ENCODE results near the gene APOD.
"Not testable (repeated sequence)": the region's sequence is repeated elsewhere in the genome, so short reads cannot be mapped to it uniquely, and the experiment has no call there.

Gene APOD

GRCh38 chr3:195583831-195584542 lies at the start of gene APOD:
TSS of gene APOD (minus strand) at chr3:195583940. CDS start at chr3:195579461, 4,479 bp downstream.
- DNase-seq (ENCODE audit: low spot score) = no peak

- DNase-seq (ENCODE audit: low spot score) = not testable (repeated sequence)
These were observed 49.6 kb upstream of the APOD start for GRCh38 chr3:195633351-195633750.

GRCh38 chr3:195632501-195633185 lies 48.9 kb upstream of the APOD start:
- not testable (repeated sequence) for DNase-seq (ENCODE audit: low spot score)

DNA sequence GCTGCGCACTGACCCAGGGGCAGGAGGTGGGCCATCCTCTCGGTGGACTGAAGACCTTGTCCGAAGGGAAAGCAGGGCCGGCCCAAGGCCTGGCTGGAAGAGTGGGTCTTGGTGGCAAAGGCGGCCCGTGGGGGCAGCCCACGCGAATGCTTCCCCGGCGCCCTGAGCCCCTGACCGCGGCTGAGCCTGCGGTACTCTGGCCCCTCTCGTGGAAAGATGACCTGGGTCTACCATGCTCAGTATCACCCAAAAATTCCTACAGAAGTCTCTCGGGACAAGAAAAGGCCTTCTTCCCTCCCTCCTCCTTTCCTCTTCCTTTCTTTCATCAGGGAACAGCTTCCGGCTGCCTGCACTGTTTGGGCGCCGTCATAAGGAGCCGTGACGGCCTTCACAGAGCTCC lies 48.3 kb upstream of the APOD start:
- not testable (repeated sequence) for DNase-seq (ENCODE audit: low spot score)

DNA sequence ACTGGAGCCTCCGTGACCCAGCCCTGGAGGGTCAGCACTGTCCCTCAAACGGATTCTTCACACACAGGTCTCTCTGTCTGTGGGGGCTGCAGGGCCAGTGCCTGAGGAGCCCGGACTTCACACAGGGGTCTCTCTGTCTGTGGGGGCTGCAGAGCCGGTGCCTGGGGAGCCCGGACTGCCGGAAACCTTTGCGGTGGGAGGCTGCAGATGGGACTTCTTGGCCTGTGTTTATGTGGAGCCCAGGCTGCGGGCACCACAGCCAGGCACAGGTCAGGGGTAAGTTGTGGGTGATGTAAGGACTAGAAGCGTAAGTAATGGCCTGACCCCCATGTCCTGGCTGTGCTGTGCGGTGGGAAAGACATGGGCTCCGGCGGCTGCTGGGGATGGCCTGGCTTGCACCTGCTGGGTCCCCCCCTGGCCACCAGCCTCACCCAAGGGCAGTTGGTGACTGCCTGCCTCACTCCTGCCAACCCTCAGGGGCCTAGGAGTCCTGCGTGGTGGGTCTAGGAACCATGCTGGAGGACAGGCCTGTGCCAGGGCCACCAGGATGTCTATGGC lies 47.3 kb upstream of the APOD start:
- DNase-seq (ENCODE audit: low spot score) = not testable (repeated sequence)

DNA sequence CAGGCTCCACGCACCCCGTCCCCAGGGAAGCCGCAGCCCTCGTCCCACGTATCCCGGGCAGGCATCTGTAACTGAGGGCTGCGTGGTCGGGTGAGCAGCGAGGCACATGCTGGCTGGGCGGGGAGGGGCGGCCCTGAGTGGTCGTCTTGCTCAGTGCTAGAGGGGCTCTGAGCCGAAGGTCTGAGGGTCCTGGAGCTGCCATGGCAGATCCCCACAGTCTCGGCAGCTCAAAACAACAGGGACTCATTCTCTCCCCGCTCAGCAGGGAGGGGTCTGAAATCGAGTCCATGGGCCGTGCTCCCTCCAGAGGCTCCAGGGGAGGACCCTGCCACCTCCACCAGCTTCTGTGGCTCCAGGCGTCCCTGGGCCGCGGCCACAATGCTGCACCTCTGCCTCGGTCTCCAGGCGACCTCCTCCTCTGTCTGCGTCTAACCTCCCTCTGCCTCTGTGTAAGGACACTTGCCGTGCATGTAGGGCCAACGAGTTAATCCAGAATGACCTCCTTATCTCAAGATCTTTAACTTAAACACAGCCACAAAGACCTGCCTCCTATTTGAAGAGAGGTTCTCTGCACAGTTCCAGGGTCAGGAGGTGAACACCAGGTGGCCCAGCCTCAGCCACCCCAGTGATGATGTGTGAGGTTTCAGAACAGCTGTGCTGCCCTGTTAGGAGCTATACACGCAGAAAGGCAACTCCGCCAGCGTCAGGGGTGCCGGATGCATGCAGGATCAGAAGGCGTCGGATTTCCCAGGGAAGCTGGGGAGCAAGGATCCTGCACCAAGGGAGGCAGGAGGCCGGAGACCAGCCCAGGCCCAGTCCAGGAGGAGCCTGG lies 46.6 kb upstream of the APOD start:
- not testable (repeated sequence) for DNase-seq (ENCODE audit: low spot score)

- DNase-seq (ENCODE audit: low spot score) = not testable (repeated sequence)
These were observed 45.9 kb upstream of the APOD start for GRCh38 chr3:195629682-195630081.

GRCh38 chr3:195628386-195628920 lies 44.7 kb upstream of the APOD start:
- not testable (repeated sequence) for DNase-seq (ENCODE audit: low spot score)

DNA sequence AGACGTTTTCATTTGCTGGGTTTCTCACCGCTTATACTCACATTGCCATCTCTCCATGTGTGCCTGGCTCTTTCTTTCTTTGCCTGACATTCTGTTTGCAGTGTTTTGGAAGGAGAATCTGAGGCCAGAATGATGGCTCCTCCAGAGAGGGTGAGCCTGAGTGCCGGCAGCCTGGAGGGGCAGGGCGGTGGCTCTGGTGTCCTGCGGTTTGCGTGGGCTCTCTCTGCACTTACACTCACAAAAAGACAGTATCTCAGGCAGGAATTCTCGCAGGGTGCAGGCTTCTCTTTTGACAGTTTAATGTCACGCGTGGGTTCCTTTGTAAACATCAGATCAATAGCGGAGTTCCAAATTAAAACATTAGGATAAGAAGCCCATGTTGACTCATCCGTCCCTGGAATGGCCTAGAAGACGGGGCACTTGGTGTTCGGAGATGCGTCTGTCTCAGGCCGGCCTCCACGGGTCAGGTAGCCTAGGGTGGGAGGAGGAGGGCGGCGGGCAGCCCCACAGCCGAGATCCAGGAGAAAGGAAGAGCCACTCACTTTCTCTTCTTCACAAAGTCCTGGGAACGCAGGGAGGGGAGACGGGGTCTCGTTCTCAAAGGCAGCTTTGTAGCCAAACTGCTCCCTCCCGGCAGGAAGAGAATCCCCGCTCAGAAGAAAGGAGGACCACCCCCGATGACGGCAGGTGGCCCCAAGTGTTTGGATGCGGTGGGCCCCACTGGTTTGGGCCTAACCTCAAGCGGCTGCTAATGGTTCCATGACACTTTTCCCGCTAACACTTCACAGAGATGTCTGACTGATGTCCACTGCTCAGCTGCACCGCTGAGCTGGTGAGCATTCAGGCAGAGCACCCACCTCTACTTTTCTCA lies 44.0 kb upstream of the APOD start:
- not testable (repeated sequence) for DNase-seq (ENCODE audit: low spot score)

GRCh38 chr3:195624603-195625560 lies 41.1 kb upstream of the APOD start:
- not testable (repeated sequence) for DNase-seq (ENCODE audit: low spot score)

- not testable (repeated sequence) for DNase-seq (ENCODE audit: low spot score)
These were observed 40.4 kb upstream of the APOD start for GRCh38 chr3:195624171-195624570.

DNA sequence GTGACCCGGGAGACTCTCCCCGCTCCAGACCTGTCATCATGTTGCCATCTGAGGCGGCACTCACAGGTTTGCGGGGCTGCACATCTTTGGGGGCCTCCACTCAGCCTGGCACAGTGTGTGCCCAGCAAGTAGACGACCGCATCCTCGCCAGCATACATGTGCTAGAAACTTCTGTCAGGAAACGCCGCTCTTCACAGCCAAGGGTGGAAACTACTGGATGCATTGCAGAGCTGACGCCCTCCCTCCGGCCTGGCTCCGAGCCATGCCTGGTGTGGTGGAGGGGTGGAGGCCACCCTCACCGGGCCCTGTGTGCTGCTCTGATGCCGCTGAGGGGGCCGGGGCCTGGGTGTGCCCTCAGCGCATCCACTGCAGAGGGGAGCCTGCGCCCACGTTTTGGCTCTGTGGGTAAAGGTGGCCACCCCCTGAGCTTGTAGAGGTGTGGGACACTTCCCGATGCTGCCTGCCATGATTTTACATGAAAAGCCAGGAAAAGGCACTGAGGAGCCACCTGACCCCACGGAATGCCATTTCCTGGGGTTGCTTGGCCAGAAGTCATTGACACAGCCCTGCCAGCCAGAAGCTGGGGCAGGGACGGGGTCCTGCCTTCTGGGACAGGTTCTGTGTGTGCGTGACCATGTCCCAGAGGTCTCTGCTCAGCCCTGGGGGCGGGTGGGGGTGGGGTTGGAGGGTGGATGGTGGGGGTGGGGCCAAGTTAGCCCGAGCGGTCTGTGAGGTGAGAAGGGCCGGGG lies 39.7 kb upstream of the APOD start:
- DNase-seq (ENCODE audit: low spot score) = not testable (repeated sequence)

DNA sequence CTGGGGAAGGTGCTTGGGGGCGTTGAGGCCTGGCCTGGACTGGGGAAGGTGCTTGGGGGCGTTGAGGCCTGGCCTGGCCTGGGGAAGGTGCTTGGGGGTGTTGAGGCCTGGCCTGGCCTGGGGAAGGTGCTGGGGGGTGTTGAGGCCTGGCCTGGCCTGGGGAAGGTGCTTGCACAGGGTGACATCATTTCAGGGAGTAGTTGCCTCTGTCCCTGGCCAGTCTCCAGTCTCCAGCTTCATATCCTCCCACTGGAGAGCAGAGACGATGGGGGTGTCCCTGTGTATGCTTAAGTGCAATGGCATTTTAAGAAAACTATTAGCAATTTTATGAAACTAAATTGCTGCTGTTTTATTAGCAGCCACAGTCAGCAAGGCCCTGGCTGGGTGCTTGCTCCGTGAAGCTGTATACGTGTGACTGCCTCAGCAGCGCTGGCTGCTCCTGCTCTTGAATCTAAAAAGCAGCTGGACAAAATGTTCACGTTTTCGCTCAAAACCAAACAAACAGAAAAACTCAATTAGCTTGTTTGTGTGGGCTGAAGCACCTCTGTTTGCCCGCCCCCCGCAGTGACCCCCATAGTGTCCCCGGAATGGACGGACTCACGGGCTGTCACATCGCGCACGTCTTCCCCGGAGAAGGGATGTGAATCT lies 38.9 kb upstream of the APOD start:
- not testable (repeated sequence) for DNase-seq (ENCODE audit: low spot score)

GRCh38 chr3:195622012-195622411 lies 38.3 kb upstream of the APOD start:
- DNase-seq (ENCODE audit: low spot score) = not testable (repeated sequence)

DNA sequence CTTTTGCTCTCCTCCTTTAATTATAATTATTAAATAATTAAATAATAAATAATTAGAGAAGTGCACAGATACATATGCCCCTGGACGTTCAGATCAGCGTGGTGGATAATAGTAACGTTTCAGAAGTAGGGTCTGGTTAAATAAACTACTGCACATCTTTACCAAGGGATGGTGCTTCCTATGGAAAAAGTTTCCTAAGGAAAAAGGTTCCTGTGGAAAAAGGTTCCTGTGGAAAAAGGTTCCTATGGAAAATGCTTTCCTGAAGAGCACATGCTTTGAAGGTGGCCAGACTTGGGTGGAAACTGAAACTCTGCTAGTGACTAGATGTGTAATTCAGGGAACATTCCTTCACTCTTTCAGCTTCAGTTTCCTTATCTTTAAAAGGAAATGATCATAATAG lies 37.4 kb upstream of the APOD start:
- DNase-seq (ENCODE audit: low spot score) = not testable (repeated sequence)

DNA sequence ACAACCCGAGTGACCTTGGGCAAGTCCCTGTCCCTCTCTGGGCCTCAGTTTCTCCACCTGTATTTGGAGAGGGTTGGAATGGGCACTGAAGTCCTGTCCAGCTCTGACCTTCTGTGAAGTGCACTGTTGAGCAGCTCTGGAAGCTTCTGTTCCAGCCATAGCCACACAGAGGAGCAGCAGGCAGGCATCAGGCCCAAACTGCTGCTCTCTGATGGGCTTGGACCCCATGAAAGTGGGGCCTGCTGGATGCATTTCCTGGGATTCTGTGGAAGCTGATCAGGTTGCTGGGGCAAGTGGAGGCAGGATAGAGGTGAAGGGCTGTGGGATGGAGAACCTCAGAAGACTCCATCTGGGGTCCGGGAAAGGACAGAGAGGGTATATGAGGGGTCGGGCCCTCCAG lies 36.7 kb upstream of the APOD start:
- not testable (repeated sequence) for DNase-seq (ENCODE audit: low spot score)

DNA sequence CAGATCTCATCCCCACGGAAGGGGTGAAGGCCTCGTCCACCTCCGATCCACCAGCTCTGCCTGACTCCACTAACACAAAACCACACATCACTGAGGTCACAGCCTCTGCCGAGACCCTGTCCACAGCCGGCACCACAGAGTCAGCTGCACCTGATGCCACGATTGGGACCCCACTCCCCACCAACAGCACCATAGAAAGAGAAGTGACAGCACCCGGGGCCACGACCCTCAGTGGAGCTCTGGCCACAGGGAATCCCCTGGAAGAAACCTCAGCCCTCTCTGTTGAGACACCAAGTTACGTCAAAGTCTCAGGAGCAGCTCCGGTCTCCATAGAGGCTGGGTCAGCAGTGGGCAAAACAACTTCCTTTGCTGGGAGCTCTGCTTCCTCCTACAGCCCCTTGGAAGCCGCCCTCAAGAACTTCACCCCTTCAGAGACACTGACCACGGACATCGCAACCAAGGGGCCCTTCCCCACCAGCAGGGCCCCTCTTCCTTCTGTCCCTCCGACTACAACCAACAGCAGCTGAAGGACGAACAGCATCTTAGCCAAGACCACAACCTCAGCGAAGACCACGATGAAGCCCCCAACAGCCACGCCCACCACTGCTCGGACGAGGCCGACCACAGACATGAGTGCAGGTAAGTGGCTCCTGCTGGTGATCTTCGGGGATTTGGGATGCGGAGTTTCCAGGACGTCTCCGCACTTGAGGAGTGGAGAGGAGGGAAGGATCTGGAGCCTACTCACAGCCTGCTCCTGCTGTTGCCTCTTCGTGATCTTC lies 36.0 kb upstream of the APOD start:
- DNase-seq (ENCODE audit: low spot score) = not testable (repeated sequence)
